Fibroblast of pulmonary artery (primary cell): ENCODE measurements around the gene SLC2A11.

ENCODE experiments used
- DNase-seq: peaks from one replicate; pipeline ENCODE4 v3.0.0-alpha.2; 2010; ENCODE audit warnings: low read depth
- H3K4me3 ChIP-seq: replicated peaks from 2 replicates; pipeline ENCODE4 v1.5.1; 2011; ENCODE audit warnings: low read depth, mild to moderate bottlenecking, control low read depth, low read length, moderate library complexity
- CTCF ChIP-seq: IDR thresholded peaks from 2 replicates; pipeline ENCODE4 v1.5.1; 2011; ENCODE audit warnings: mild to moderate bottlenecking, control low read depth, low read length, inconsistent platforms; ENCODE audit errors: missing control alignments

The SLC2A11 gene

GRCh38 chr22:23892706-23893105 lies 35.0 kb downstream of the SLC2A11 start:
- no peak for TF ChIP-seq CTCF
- H3K4me3 ChIP-seq, result no peak overlapping the region
- DNase-seq, result no peak

GRCh38 chr22:23893121-23893944 lies 35.7 kb downstream of the SLC2A11 start:
- peak overlapping the region; percentile 77 for H3K4me3 ChIP-seq
- no peak for DNase-seq
- TF ChIP-seq CTCF, result no peak

GRCh38 chr22:23893945-23894709 lies 36.5 kb downstream of the SLC2A11 start, which contains the start of gene MIF:
Gene MIF, plus strand, starts transcription at chr22:23894383. Its CDS starts 92 bp downstream, at chr22:23894475.
- TF ChIP-seq CTCF, result peak; percentile 74
- peak within 1 kb of the TSS; percentile 77 for H3K4me3 ChIP-seq
- DNase-seq, result peak; percentile 93

GRCh38 chr22:23894710-23895598 lies 37.3 kb downstream of the SLC2A11 start:
- peak; percentile 34 for TF ChIP-seq CTCF
- peak; percentile 84 for DNase-seq
- H3K4me3 ChIP-seq, result peak overlapping the region; percentile 77

- TF ChIP-seq CTCF, result no peak
- no peak for DNase-seq
- H3K4me3 ChIP-seq, result peak overlapping the region; percentile 77
Measured at GRCh38 chr22:23895599-23896144, 38.0 kb downstream of the SLC2A11 start.

GRCh38 chr22:23896166-23896522 lies 38.5 kb downstream of the SLC2A11 start:
- DNase-seq, result no peak
- TF ChIP-seq CTCF, result no peak
- peak overlapping the region; percentile 77 for H3K4me3 ChIP-seq
